Measurements from ENCODE around the gene CNTN3.

The CNTN3 gene

DNA sequence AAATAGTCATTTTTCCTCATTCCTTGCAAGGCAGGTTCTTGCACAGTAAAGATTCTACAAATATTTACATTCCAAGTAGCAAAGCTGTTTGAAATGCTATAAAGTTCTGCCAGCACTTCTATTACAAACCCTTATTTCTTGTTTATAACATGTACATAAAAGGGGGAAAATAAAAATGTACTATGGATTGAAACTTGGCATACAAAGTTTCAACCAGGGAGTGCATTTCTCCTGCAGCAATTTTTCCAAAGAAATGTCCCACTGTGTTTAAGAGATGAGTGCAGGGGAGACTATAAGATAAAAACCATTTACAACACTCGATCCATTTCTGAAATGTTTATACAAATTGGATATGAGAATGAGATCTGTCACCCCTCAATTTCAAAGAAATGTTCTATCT, 3.3 kb downstream of the CNTN3 start:
- TF ChIP-seq EZH2 (optimal IDR thresholded peaks at IDR 0.05; ENCODE audit: low read depth, low read length), result no peak
- TF ChIP-seq CTCF (IDR thresholded peaks at IDR 0.05; ENCODE audit: low read length), result no peak
- no peak for TF ChIP-seq EZH2phosphoT487 (IDR thresholded peaks at IDR 0.05; ENCODE audit: low read length)
- H4K20me1 ChIP-seq (ENCODE audit: insufficient read depth, low read length), result no peaks in the 10 kb centered on the region
- H2AFZ ChIP-seq (ENCODE audit: low read length), result no peak overlapping the region
- H3K36me3 ChIP-seq (replicated peaks; ENCODE audit: insufficient read depth, low read length), result no peaks in the 10 kb centered on the region
- no peak for DNase-seq
- H3F3A ChIP-seq (ENCODE audit: insufficient read depth, low read length), result no peaks in the 10 kb centered on the region
- no peak overlapping the region for H3K9ac ChIP-seq (ENCODE audit: low read length)
- H3K27ac ChIP-seq (ENCODE audit: low read length), result no peak overlapping the region
- H3K4me3 ChIP-seq (ENCODE audit: low read length), result no peak overlapping the region
- no peaks in the 10 kb centered on the region for H3K9me2 ChIP-seq (replicated peaks; ENCODE audit: insufficient read depth, low read length)
- H3K9me3 ChIP-seq (replicated peaks; ENCODE audit: insufficient read depth, low read length), result no peaks in the 10 kb centered on the region
- H3K4me2 ChIP-seq (ENCODE audit: low read depth, low read length), result no peak overlapping the region
- no peaks in the 10 kb centered on the region for H3K79me2 ChIP-seq (ENCODE audit: low read length)
- no peaks in the 10 kb centered on the region for H3K4me1 ChIP-seq (ENCODE audit: low read length)
- no peaks in the 10 kb centered on the region for H3K27me3 ChIP-seq (replicated peaks; ENCODE audit: insufficient read depth, low read length)

DNA sequence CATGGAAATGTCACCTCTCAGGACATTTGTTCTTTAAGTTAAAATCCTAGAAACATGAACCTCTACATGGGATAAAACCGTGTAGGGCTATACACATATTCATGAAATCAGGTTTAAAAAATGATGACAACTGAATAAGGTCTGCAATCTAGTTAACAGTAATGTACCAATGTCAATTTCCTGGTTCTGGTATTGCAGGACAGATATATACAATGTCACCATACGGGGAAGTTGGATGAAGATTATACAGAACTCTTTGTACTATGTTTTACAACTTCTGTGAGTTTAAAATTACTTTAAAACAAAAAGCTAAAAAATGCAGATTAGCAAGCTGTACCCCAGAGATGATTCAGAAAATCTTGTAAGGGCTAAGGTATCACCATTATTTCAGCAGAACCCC, 6.7 kb downstream of the CNTN3 start:
- Histone ChIP-seq H2AFZ (ENCODE audit: low read length) (no peak overlapping the region), H3K4me3 (ENCODE audit: low read length) (no peak overlapping the region), H3F3A (ENCODE audit: insufficient read depth, low read length) (no peaks in the 10 kb centered on the region), H3K9me2 (replicated peaks; ENCODE audit: insufficient read depth, low read length) (no peaks in the 10 kb centered on the region), H3K27me3 (replicated peaks; ENCODE audit: insufficient read depth, low read length) (no peaks in the 10 kb centered on the region), H3K36me3 (replicated peaks; ENCODE audit: insufficient read depth, low read length) (no peaks in the 10 kb centered on the region), H3K4me2 (ENCODE audit: low read depth, low read length) (no peak overlapping the region), H3K4me1 (ENCODE audit: low read length) (no peaks in the 10 kb centered on the region), H3K9me3 (replicated peaks; ENCODE audit: insufficient read depth, low read length) (no peaks in the 10 kb centered on the region), H3K27ac (ENCODE audit: low read length) (no peak overlapping the region), H3K79me2 (ENCODE audit: low read length) (no peaks in the 10 kb centered on the region), H3K9ac (ENCODE audit: low read length) (no peak overlapping the region), H4K20me1 (ENCODE audit: insufficient read depth, low read length) (no peaks in the 10 kb centered on the region)
- no peak for TF ChIP-seq EZH2phosphoT487 (IDR thresholded peaks at IDR 0.05; ENCODE audit: low read length)
- TF ChIP-seq CTCF (IDR thresholded peaks at IDR 0.05; ENCODE audit: low read length), result no peak
- no peak for TF ChIP-seq EZH2 (optimal IDR thresholded peaks at IDR 0.05; ENCODE audit: low read depth, low read length)
- DNase-seq, result no peak

- H3K9ac ChIP-seq (ENCODE audit: low read length), result no peak overlapping the region
- H3K9me3 ChIP-seq (replicated peaks; ENCODE audit: insufficient read depth, low read length), result no peaks in the 10 kb centered on the region
- no peaks in the 10 kb centered on the region for H3K27me3 ChIP-seq (replicated peaks; ENCODE audit: insufficient read depth, low read length)
- no peaks in the 10 kb centered on the region for H3K4me1 ChIP-seq (ENCODE audit: low read length)
- no peaks in the 10 kb centered on the region for H3K36me3 ChIP-seq (replicated peaks; ENCODE audit: insufficient read depth, low read length)
- no peak overlapping the region for H2AFZ ChIP-seq (ENCODE audit: low read length)
- H3K9me2 ChIP-seq (replicated peaks; ENCODE audit: insufficient read depth, low read length), result no peaks in the 10 kb centered on the region
- H3K4me2 ChIP-seq (ENCODE audit: low read depth, low read length), result no peak overlapping the region
- DNase-seq, result no peak
- no peaks in the 10 kb centered on the region for H3F3A ChIP-seq (ENCODE audit: insufficient read depth, low read length)
- H3K79me2 ChIP-seq (ENCODE audit: low read length), result no peaks in the 10 kb centered on the region
- no peaks in the 10 kb centered on the region for H4K20me1 ChIP-seq (ENCODE audit: insufficient read depth, low read length)
- H3K4me3 ChIP-seq (ENCODE audit: low read length), result no peak overlapping the region
- TF ChIP-seq EZH2phosphoT487 (IDR thresholded peaks at IDR 0.05; ENCODE audit: low read length), result no peak
- no peak for TF ChIP-seq EZH2 (optimal IDR thresholded peaks at IDR 0.05; ENCODE audit: low read depth, low read length)
- no peak for TF ChIP-seq CTCF (IDR thresholded peaks at IDR 0.05; ENCODE audit: low read length)
- H3K27ac ChIP-seq (ENCODE audit: low read length), result no peak overlapping the region
Measured at GRCh38 chr3:74606996-74607395, 7.5 kb downstream of the CNTN3 start.

Measured in MM.1S (cell line).